Fibroblast of peridontal ligament (primary cell): ENCODE data around the gene NBPF12.
"Not testable (repeated sequence)": the region's sequence is repeated elsewhere in the genome, so short reads cannot be mapped to it uniquely, and the experiment has no call there.

Experiments used
- DNase-seq: peaks from one replicate; pipeline ENCODE4 v3.0.0-alpha.2; 2010; ENCODE audit errors: extremely low read depth

NBPF12 gene

GRCh38 chr1:146972681-146973080 lies 34.6 kb downstream of the NBPF12 start:
- DNase-seq = not testable (repeated sequence)

- not testable (repeated sequence) for DNase-seq
Measured at GRCh38 chr1:146985855-146986254, 47.7 kb downstream of the NBPF12 start.

- DNase-seq = not testable (repeated sequence)
Measured at GRCh38 chr1:146986450-146986849, 48.3 kb downstream of the NBPF12 start.

GRCh38 chr1:146987502-146987901 lies 49.4 kb downstream of the NBPF12 start:
- not testable (repeated sequence) for DNase-seq

- not testable (repeated sequence) for DNase-seq
Measured at GRCh38 chr1:146989455-146989854, 51.3 kb downstream of the NBPF12 start.

- DNase-seq = not testable (repeated sequence)
Measured at GRCh38 chr1:147008495-147008894, 70.4 kb downstream of the NBPF12 start.

- DNase-seq = not testable (repeated sequence)
Measured at GRCh38 chr1:147026975-147027374, 88.9 kb downstream of the NBPF12 start.

- DNase-seq = peak; percentile 6
Measured at GRCh38 chr1:147030066-147030653, 92.0 kb downstream of the NBPF12 start.

GRCh38 chr1:147039916-147040315 lies 101.8 kb downstream of the NBPF12 start:
- no peak for DNase-seq

GRCh38 chr1:147042891-147043290 lies 104.8 kb downstream of the NBPF12 start:
- not testable (repeated sequence) for DNase-seq

GRCh38 chr1:147044511-147044910 lies 106.4 kb downstream of the NBPF12 start:
- DNase-seq = not testable (repeated sequence)
